HEK293 (cell line): Measurements from ENCODE around the gene ERCC5.

Source experiments
- CTCF ChIA-PET: fragments of 350-600 bp; formaldehyde crosslinking; extraction: SDS; loops from one replicate; lab custom pipeline; 2021; ENCODE audit warnings: antibody characterized with exemption; lab: Yijun Ruan, JAX
- POLR2A ChIA-PET: fragments of 300-600 bp; formaldehyde crosslinking; extraction: SDS; loops from one replicate; lab custom pipeline; 2020; ENCODE audit warnings: antibody characterized with exemption, inconsistent platforms; lab: Yijun Ruan, JAX
- H3K27ac ChIP-seq: fragments of 200-500 bp; sonication (Bioruptor generic); 2 replicates; pipeline ENCODE4 v1.5.1; 2014; ENCODE audit warnings: low read depth, low read length, control low read depth, inconsistent platforms; ENCODE audit errors: extremely low read depth
- H3K36me3 ChIP-seq, 2 experiments: fragments of 200-500 bp in 1 of 2; sonication (Bioruptor generic) in 1 of 2; 1 replicate in 1 of 2; 2 replicates in 1 of 2; pipeline ENCODE4 v1.5.1; 2014 to 2017; ENCODE audit warnings: inconsistent platforms in 2 of 2, low read length in 2 of 2; ENCODE audit not compliant: control insufficient read depth in 2 of 2, insufficient read depth in 1 of 2
- H3K4me1 ChIP-seq: fragments of 200-500 bp; sonication (Bioruptor generic); 2 replicates; pipeline ENCODE4 v1.5.1; 2014; ENCODE audit warnings: mild to moderate bottlenecking, low read length, inconsistent platforms; ENCODE audit not compliant: control insufficient read depth, insufficient read depth
- H3K4me3 ChIP-seq: 2 replicates; pipeline ENCODE4 v1.5.1; 2011; ENCODE audit warnings: low read depth, mild to moderate bottlenecking, control low read depth, low read length, moderate library complexity
- H3K9me3 ChIP-seq: fragments of 200-500 bp; sonication (Bioruptor generic); 2 replicates; pipeline ENCODE4 v1.5.1; 2014; ENCODE audit warnings: low read depth, low read length, inconsistent platforms; ENCODE audit not compliant: control insufficient read depth, insufficient read depth
- BCL11A ChIP-seq: fragments of 450-650 bp; formaldehyde crosslinking; IDR thresholded peaks from 2 replicates; pipeline ENCODE4 v1.5.1; 2016; ENCODE audit warnings: low read depth, missing biosample characterization, missing genetic modification characterization
- BCL11B ChIP-seq: fragments of 450-650 bp; formaldehyde crosslinking; IDR thresholded peaks from 2 replicates; pipeline ENCODE4 v1.5.1; 2016; ENCODE audit warnings: low read depth, missing biosample characterization, missing genetic modification characterization
- GLI4 ChIP-seq: fragments of 450-650 bp; formaldehyde crosslinking; IDR thresholded peaks from 2 replicates; pipeline ENCODE4 v1.5.1; 2016; ENCODE audit warnings: missing biosample characterization, missing genetic modification characterization
- GLIS2 ChIP-seq: fragments of 450-650 bp; formaldehyde crosslinking; IDR thresholded peaks from 2 replicates; pipeline ENCODE4 v1.5.1; 2016; ENCODE audit warnings: missing biosample characterization, missing genetic modification characterization
- HIC1 ChIP-seq: fragments of 450-650 bp; formaldehyde crosslinking; IDR thresholded peaks from 2 replicates; pipeline ENCODE4 v1.5.1; 2016; ENCODE audit warnings: missing biosample characterization, missing genetic modification characterization
- MEIS1 ChIP-seq: sonication (generic); formaldehyde crosslinking; IDR thresholded peaks from 2 replicates; pipeline ENCODE4 v1.8.1; 2022; ENCODE audit warnings: missing genetic modification reagents, mild to moderate bottlenecking, borderline replicate concordance
- ZBTB17 ChIP-seq: fragments of 450-650 bp; formaldehyde crosslinking; IDR thresholded peaks from 2 replicates; pipeline ENCODE4 v1.5.1; 2016; ENCODE audit warnings: missing biosample characterization, missing genetic modification characterization
- ZNF132 ChIP-seq: fragments of 450-650 bp; formaldehyde crosslinking; IDR thresholded peaks from 2 replicates; pipeline ENCODE4 v1.5.1; 2017; ENCODE audit warnings: missing biosample characterization, missing genetic modification characterization, borderline replicate concordance
- ZNF16 ChIP-seq: fragments of 450-650 bp; formaldehyde crosslinking; IDR thresholded peaks from 2 replicates; pipeline ENCODE4 v1.5.1; 2016; ENCODE audit warnings: low read depth, missing biosample characterization, missing genetic modification characterization
- ZNF169 ChIP-seq: fragments of 450-650 bp; formaldehyde crosslinking; IDR thresholded peaks from 2 replicates; pipeline ENCODE4 v1.5.1; 2016; ENCODE audit warnings: missing biosample characterization, missing genetic modification characterization
- ZNF211 ChIP-seq: fragments of 450-650 bp; formaldehyde crosslinking; IDR thresholded peaks from 2 replicates; pipeline ENCODE4 v1.5.1; 2016; ENCODE audit warnings: low read depth, missing biosample characterization, missing genetic modification characterization
- ZNF24 ChIP-seq: fragments of 450-650 bp; formaldehyde crosslinking; IDR thresholded peaks from 2 replicates; pipeline ENCODE4 v1.5.1; 2016; ENCODE audit warnings: missing biosample characterization, missing genetic modification characterization
- ZNF292 ChIP-seq: fragments of 450-650 bp; formaldehyde crosslinking; IDR thresholded peaks from 2 replicates; pipeline ENCODE4 v1.5.1; 2016; ENCODE audit warnings: low read depth, missing biosample characterization, missing genetic modification characterization, borderline replicate concordance
- ZNF391 ChIP-seq: fragments of 450-650 bp; formaldehyde crosslinking; IDR thresholded peaks from 2 replicates; pipeline ENCODE4 v1.5.1; 2016; ENCODE audit warnings: low read depth, missing biosample characterization, missing genetic modification characterization, borderline replicate concordance
- ZNF426 ChIP-seq: fragments of 450-650 bp; formaldehyde crosslinking; IDR thresholded peaks from 2 replicates; pipeline ENCODE4 v1.5.1; 2017; ENCODE audit warnings: missing biosample characterization, missing genetic modification characterization, mild to moderate bottlenecking, inconsistent platforms, moderate library complexity
- ZNF544 ChIP-seq: fragments of 450-650 bp; formaldehyde crosslinking; IDR thresholded peaks from 2 replicates; pipeline ENCODE4 v1.5.0; 2017; ENCODE audit warnings: missing biosample characterization, missing genetic modification characterization
- ZNF549 ChIP-seq: fragments of 450-650 bp; IDR thresholded peaks from 2 replicates; pipeline ENCODE4 v1.5.1; 2018; ENCODE audit warnings: missing biosample characterization, missing genetic modification characterization, mild to moderate bottlenecking, inconsistent platforms, moderate library complexity
- ZNF585B ChIP-seq: fragments of 450-650 bp; formaldehyde crosslinking; IDR thresholded peaks from 2 replicates; pipeline ENCODE4 v1.5.1; 2016; ENCODE audit warnings: missing biosample characterization, missing genetic modification characterization
- ZNF626 ChIP-seq: fragments of 450-650 bp; sonication (Bioruptor Pico); formaldehyde crosslinking; IDR thresholded peaks from 2 replicates; pipeline ENCODE4 v1.5.1; 2018; ENCODE audit warnings: missing biosample characterization, missing genetic modification characterization, inconsistent platforms
- TF ChIP-seq, protein P1 (sequence below): fragments of 450-650 bp; formaldehyde crosslinking; IDR thresholded peaks from 2 replicates; pipeline ENCODE4 v1.5.1; 2016; ENCODE audit warnings: missing biosample characterization, missing genetic modification characterization
- TF ChIP-seq, protein P2 (sequence below): fragments of 450-650 bp; formaldehyde crosslinking; IDR thresholded peaks from 2 replicates; pipeline ENCODE4 v1.5.1; 2016; ENCODE audit warnings: missing biosample characterization, missing genetic modification characterization
- TF ChIP-seq, protein P3 (sequence below): sonication (generic); formaldehyde crosslinking; IDR thresholded peaks from 2 replicates; pipeline ENCODE4 v1.8.1; 2022; ENCODE audit warnings: mild to moderate bottlenecking, moderate library complexity, missing genetic modification reagents
- TF ChIP-seq, protein P4 (sequence below): fragments of 450-650 bp; formaldehyde crosslinking; IDR thresholded peaks from 2 replicates; pipeline ENCODE4 v1.5.1; 2016; ENCODE audit warnings: missing biosample characterization, missing genetic modification characterization
- TF ChIP-seq, protein P5 (sequence below): fragments of 450-650 bp; formaldehyde crosslinking; IDR thresholded peaks from 2 replicates; pipeline ENCODE4 v1.5.1; 2016; ENCODE audit warnings: missing biosample characterization, missing genetic modification characterization
- TF ChIP-seq, protein P6 (sequence below): IDR thresholded peaks from 2 replicates; pipeline ENCODE4 v1.6.1; 2011; ENCODE audit warnings: mild to moderate bottlenecking, low read depth, low read length, borderline replicate concordance

The ERCC5 gene

GRCh38 chr13:102845630-102846260 is at the start of gene ERCC5:
Gene ERCC5, plus strand, starts transcription at chr13:102846032. Its CDS starts 235 bp downstream, at chr13:102846267.
- ChIA-PET CTCF (interaction anchor here (0.5 to 1.4 kb wide), 3 partner anchors 46 to 290 kb away, joined by 3 to 9 read pairs (median 3); no protein-coding TSS in a partner anchor), POLR2A (interaction anchor here (0.6 to 2.6 kb wide), 6 partner anchors 11 to 278 kb away, joined by 3 to 33 read pairs (median 6); partner anchors contain the start of genes BIVM, POGLUT2, TEX30 and TPP2)
- Histone ChIP-seq H3K4me1 (no peaks in the 10 kb centered on the region), H3K4me3 (peak within 1 kb of the TSS; percentile 97), H3K27ac (peak within 1 kb of the TSS; percentile 72), H3K9me3 (no peaks in the 10 kb centered on the region), H3K36me3 (peaks cover 0 to 9% of the 10 kb centered on the region in 2 experiments; a peak in 1 of 3 replicates)
- TF ChIP-seq BCL11A (tag by site-specific recombination) (no peak), ZNF391 (tag by site-specific recombination) (no peak), ZNF24 (tag by site-specific recombination) (peak; percentile 58; the same call in 1 of the 2 replicates), GLIS2 (tag by site-specific recombination) (peak; percentile 81), ZNF211 (tag by site-specific recombination) (no peak), GLI4 (no peak), ZNF585B (no peak), ZNF549 (tag by site-specific recombination) (no peak), ZNF626 (tag by site-specific recombination) (no peak), ZNF16 (no peak), HIC1 (tag by site-specific recombination) (0 out of 2 replicates have a peak, but pooled peaks have one; percentile 39), ZNF132 (tag by site-specific recombination) (no peak), ZNF292 (tag by site-specific recombination) (0 out of 2 replicates have a peak, but pooled peaks have one; percentile 28), BCL11B (0 out of 2 replicates have a peak, but pooled peaks have one; percentile 34), ZNF169 (tag by site-specific recombination) (no peak), MEIS1 (no peak), ZNF426 (tag by site-specific recombination) (no peak), ZBTB17 (tag by site-specific recombination) (peak; percentile 72; the same call in 1 of the 2 replicates), ZNF544 (no peak)
- TF ChIP-seq, protein P1, sequence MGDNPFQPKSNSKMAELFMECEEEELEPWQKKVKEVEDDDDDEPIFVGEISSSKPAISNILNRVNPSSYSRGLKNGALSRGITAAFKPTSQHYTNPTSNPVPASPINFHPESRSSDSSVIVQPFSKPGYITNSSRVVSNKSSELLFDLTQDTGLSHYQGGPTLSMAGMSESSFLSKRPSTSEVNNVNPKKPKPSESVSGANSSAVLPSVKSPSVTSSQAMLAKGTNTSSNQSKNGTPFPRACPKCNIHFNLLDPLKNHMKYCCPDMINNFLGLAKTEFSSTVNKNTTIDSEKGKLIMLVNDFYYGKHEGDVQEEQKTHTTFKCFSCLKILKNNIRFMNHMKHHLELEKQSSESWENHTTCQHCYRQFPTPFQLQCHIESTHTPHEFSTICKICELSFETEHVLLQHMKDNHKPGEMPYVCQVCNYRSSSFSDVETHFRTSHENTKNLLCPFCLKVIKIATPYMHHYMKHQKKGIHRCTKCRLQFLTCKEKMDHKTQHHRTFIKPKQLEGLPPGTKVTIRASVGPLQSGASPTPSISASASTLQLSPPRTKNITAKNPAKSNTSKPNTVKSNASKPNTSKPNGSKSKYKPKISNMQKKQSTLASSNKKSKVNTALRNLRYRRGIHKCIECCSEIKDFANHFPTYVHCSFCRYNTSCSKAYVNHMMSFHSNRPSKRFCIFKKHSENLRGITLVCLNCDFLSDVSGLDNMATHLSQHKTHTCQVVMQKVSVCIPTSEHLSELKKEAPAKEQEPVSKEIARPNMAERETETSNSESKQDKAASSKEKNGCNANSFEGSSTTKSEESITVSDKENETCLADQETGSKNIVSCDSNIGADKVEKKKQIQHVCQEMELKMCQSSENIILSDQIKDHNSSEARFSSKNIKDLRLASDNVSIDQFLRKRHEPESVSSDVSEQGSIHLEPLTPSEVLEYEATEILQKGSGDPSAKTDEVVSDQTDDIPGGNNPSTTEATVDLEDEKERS (tag by site-specific recombination): no peak
- TF ChIP-seq, protein P2, sequence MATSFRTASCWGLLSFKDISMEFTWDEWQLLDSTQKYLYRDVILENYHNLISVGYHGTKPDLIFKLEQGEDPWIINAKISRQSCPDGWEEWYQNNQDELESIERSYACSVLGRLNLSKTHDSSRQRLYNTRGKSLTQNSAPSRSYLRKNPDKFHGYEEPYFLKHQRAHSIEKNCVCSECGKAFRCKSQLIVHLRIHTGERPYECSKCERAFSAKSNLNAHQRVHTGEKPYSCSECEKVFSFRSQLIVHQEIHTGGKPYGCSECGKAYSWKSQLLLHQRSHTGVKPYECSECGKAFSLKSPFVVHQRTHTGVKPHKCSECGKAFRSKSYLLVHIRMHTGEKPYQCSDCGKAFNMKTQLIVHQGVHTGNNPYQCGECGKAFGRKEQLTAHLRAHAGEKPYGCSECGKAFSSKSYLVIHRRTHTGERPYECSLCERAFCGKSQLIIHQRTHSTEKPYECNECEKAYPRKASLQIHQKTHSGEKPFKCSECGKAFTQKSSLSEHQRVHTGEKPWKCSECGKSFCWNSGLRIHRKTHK: no peak
- TF ChIP-seq, protein P3, sequence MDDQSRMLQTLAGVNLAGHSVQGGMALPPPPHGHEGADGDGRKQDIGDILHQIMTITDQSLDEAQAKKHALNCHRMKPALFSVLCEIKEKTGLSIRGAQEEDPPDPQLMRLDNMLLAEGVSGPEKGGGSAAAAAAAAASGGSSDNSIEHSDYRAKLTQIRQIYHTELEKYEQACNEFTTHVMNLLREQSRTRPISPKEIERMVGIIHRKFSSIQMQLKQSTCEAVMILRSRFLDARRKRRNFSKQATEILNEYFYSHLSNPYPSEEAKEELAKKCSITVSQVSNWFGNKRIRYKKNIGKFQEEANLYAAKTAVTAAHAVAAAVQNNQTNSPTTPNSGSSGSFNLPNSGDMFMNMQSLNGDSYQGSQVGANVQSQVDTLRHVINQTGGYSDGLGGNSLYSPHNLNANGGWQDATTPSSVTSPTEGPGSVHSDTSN (CRISPR knock-in tag): peak; percentile 80; the same call in 1 of the 2 replicates
- TF ChIP-seq, protein P4, sequence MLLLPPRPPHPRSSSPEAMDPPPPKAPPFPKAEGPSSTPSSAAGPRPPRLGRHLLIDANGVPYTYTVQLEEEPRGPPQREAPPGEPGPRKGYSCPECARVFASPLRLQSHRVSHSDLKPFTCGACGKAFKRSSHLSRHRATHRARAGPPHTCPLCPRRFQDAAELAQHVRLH: no peak
- TF ChIP-seq, protein P5, sequence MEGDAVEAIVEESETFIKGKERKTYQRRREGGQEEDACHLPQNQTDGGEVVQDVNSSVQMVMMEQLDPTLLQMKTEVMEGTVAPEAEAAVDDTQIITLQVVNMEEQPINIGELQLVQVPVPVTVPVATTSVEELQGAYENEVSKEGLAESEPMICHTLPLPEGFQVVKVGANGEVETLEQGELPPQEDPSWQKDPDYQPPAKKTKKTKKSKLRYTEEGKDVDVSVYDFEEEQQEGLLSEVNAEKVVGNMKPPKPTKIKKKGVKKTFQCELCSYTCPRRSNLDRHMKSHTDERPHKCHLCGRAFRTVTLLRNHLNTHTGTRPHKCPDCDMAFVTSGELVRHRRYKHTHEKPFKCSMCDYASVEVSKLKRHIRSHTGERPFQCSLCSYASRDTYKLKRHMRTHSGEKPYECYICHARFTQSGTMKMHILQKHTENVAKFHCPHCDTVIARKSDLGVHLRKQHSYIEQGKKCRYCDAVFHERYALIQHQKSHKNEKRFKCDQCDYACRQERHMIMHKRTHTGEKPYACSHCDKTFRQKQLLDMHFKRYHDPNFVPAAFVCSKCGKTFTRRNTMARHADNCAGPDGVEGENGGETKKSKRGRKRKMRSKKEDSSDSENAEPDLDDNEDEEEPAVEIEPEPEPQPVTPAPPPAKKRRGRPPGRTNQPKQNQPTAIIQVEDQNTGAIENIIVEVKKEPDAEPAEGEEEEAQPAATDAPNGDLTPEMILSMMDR (tag by site-specific recombination): no peak; the same call in 1 of the 2 replicates
- TF ChIP-seq, protein P6, sequence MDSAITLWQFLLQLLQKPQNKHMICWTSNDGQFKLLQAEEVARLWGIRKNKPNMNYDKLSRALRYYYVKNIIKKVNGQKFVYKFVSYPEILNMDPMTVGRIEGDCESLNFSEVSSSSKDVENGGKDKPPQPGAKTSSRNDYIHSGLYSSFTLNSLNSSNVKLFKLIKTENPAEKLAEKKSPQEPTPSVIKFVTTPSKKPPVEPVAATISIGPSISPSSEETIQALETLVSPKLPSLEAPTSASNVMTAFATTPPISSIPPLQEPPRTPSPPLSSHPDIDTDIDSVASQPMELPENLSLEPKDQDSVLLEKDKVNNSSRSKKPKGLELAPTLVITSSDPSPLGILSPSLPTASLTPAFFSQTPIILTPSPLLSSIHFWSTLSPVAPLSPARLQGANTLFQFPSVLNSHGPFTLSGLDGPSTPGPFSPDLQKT: peak; percentile 23; the same call in 1 of the 2 replicates
